ENCODE data around the gene LCE3B.

Gene LCE3B

GRCh38 chr1:152663098-152663497 lies 49.5 kb downstream of the LCE3B start, which contains the start of gene LCE2D:
Gene LCE2D, plus strand, starts transcription at chr1:152663380. Its CDS starts 726 bp downstream, at chr1:152664106.
- no peak for DNase-seq

All from NK-92 treated with Interleukin-12 subunit alpha and Interleukin-12 subunit beta, amount 100 ng/mL, for 24 hours (cell line).